Measurements from ENCODE around the gene PTPRK. TPM values are rescaled to one million over a fixed set of nuclear protein-coding genes. Genes with fewer than 3 reads are reported as not detected.

PTPRK gene
- total RNA-seq, 1 donor from 2014 or later: 25.9 TPM

DNA sequence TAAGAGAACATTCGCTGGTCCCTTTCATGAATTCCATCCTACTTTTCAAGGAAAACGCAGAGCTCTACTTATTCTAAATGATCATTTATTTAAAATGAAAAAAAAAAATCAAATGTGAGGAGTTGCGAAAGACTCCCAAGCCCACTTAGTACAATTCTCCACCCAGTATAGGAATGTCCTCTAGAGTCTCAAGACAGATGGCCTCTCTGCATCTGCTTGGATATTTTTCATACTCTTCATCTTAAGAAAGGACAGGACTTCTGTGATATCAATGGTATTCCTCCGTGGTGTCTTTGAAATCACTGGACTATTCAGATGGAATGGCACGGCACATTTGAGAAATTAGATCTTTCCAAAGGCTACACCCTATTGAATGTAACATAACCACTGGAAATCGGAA is 107.1 kb downstream of the PTPRK start:
- no peak for DNase-seq (ENCODE audit: low spot score)
- no peak for ATAC-seq
- intact Hi-C loops (cut with DNase I): no loop called here

- no peak for DNase-seq (ENCODE audit: low spot score)
- no peak for ATAC-seq
- intact Hi-C loops (cut with DNase I): no loop called here
These were observed 107.7 kb downstream of the PTPRK start for GRCh38 chr6:128412680-128413079.

GRCh38 chr6:128410584-128410983 is 109.8 kb downstream of the PTPRK start:
- no peak for ATAC-seq
- DNase-seq (ENCODE audit: low spot score): no peak
- intact Hi-C loops (cut with DNase I): no loop called here

DNA sequence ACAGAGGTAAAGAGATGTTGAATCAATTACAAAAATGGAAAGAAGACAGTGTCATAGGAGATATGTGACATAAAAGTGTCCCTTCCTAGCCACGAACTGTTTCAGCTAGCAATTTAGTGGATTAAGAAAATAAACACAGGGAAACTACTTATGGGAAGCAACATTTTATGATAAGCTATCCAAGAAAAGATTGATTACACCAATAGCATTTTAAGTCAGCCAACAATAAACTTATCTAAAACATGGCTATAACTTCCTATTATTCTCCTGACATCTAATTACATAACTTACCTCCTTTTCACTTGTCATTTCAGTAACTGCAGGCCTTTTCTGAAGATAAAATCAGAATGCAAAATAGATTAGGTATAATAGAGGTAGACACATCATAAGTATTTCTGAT is 111.4 kb downstream of the PTPRK start:
- no peak for DNase-seq (ENCODE audit: low spot score)
- ATAC-seq: no peak
- intact Hi-C loops (cut with DNase I): no loop called here

GRCh38 chr6:128406453-128406852 is 113.9 kb downstream of the PTPRK start:
- DNase-seq (ENCODE audit: low spot score): no peak
- no peak for ATAC-seq
- intact Hi-C loops (cut with DNase I): no loop called here

- intact Hi-C loops (cut with DNase I): no loop called here
- ATAC-seq: no peak
- DNase-seq (ENCODE audit: low spot score): no peak
These were observed 116.6 kb downstream of the PTPRK start for GRCh38 chr6:128403618-128404444.

DNA sequence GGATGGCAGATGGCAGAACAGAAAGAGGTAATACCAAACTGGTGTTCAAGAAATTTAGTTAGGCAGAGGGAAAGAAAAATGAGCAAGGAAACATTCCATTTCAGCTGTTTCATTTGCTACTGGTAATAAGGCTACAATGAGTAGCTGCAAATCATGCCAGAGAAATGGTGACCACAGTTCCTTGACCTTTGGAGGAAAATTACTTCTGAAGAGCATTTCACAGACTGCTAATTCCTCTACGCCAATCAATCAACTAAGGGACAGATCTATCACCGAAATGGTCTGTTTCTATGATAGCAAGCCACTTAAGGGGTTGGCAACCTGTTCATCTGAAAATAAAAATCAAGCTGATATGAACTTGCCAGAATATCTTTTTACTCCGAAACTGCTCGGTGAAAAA is 119.5 kb downstream of the PTPRK start:
- intact Hi-C loops (cut with DNase I): no loop called here
- ATAC-seq (no peak), DNase-seq (ENCODE audit: low spot score) (no peak)

- DNase-seq (ENCODE audit: low spot score) (no peak), ATAC-seq (no peak)
- intact Hi-C loops (cut with DNase I): no loop called here
These were observed 122.4 kb downstream of the PTPRK start for GRCh38 chr6:128397996-128398395.

GRCh38 chr6:128395596-128395995 is 124.8 kb downstream of the PTPRK start:
- intact Hi-C loops (cut with DNase I): no loop called here
- ATAC-seq (no peak), DNase-seq (ENCODE audit: low spot score) (no peak)

GRCh38 chr6:128395188-128395587 is 125.2 kb downstream of the PTPRK start:
- ATAC-seq: no peak
- DNase-seq (ENCODE audit: low spot score): no peak
- intact Hi-C loops (cut with DNase I): no loop called here

DNA sequence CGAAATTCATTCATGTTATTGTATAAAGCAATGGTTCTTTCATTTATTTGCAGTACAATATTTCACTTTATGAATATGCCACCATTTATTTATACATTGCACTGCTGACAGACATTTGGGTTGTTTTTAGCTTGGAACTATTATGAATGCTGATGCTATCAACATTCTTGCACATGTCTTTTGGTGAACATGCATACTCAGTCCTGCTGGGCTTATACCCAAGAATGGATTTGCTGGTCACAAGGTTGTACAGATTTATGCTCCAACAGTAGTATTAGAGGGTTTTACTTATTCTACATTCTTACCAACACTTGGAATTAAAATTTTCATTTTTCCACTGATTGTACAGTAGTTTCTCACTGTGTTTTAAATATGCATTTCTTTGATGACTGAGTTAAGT is 126.2 kb downstream of the PTPRK start:
- DNase-seq (ENCODE audit: low spot score) (no peak), ATAC-seq (no peak)
- intact Hi-C loops (cut with DNase I): no loop called here

DNA sequence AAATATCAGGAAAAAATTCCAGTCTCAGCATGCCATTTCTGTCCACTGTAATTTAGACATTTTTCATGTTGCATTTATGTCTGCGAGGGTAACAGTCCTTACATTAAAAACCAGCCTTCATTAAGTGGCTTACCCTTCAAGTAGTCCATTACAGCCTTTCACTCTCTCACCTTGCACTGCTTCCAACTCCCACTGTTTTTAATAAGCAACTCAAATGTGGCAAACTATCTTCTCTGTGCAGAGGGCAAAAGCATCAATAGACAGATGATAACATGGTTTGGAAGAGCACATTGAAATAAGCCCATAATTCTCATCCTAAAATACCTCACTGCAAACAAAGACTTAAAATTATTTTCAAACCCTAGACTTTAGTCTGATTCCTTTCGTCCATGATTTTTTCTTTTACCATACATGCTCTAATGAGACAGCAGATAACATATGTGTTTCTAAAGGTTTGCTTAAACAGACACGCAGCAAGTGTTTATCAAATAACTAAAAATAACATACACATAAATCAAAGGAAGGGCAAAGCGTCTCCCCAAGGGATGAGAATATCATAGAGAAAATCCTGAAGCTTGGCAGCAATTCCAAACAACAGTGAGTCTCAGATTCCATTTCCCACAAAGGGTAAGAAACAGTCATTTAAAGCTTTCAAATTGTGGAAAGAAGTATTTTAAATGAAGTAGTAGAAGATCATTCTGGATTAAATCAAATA is 130.4 kb downstream of the PTPRK start:
- intact Hi-C loops (cut with DNase I): no loop called here
- DNase-seq (ENCODE audit: low spot score) (no peak), ATAC-seq (no peak)

GRCh38 chr6:128388380-128388779 is 132.0 kb downstream of the PTPRK start:
- DNase-seq (ENCODE audit: low spot score) (no peak), ATAC-seq (no peak)
- intact Hi-C loops (cut with DNase I): no loop called here

DNA sequence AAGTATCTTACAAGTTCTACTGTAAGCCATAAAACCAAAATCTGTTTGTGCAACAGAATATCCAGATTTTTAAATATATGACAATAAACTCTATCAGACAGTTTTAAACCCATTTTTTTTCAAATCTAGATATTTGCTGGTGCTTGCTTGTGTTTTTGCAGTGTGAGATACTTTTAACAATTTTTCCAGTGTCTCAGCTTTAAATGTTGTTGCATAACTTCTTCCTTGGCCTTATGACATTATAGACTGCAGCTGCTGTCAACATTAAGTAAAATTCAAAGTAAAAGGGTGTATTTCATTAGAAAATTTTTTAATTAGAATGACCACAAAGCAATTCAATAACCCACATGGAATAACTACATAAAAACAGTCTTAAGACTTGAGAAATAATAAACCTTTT is 139.5 kb downstream of the PTPRK start:
- ATAC-seq (no peak), DNase-seq (ENCODE audit: low spot score) (no peak)
- intact Hi-C loops (cut with DNase I): no loop called here

DNA sequence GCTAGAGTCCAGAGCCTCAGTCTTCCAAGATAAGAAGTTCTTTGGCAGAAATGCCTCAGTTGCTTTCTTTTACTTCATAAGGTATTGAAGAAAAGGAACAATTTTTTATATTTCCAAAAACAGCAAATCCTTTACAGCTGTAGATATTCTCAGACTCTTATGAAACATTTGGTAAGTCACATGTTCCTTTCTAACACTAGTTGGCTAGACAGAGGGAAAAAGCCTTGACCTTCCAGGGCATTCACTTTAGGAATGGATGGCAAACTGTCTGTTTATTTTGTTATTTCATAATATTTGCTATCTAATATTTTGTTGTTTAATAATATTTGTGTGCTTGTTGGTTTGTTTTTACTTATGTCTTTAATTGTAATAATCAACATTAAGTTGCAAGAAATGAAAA is 140.8 kb downstream of the PTPRK start:
- ATAC-seq (peak; percentile 62), DNase-seq (ENCODE audit: low spot score) (no peak)
- intact Hi-C loops (cut with DNase I): no loop called here

DNA sequence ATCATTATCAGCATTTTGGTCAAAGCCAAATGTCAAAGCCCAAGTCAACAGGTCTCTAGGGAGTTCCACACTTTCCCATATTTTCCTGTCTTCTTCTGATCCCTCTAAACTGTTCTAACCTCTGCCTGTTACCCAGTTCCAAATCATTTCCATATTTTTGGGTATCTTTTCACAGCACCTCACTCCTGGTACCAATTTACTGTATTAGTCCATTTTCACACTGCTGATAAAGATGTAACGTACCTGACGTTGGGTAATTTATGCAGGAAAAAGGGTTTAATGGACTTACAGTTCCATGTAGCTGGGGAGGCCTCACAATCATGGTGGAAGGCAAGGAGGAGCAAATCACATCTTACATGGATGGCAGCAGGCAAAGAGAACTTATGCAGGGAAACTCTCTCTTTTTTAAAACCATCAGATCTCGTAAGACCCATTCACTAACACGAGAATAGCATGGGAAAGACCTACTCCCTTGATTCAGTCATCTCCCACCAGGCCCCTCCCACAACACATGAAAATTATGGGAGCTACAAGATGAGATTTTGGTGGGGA is 143.4 kb downstream of the PTPRK start:
- intact Hi-C loops (cut with DNase I): no loop called here
- no peak for DNase-seq (ENCODE audit: low spot score)
- no peak for ATAC-seq

- intact Hi-C loops (cut with DNase I): no loop called here
- DNase-seq (ENCODE audit: low spot score): no peak
- ATAC-seq: no peak
These were observed 149.3 kb downstream of the PTPRK start for GRCh38 chr6:128371136-128371535.

DNA sequence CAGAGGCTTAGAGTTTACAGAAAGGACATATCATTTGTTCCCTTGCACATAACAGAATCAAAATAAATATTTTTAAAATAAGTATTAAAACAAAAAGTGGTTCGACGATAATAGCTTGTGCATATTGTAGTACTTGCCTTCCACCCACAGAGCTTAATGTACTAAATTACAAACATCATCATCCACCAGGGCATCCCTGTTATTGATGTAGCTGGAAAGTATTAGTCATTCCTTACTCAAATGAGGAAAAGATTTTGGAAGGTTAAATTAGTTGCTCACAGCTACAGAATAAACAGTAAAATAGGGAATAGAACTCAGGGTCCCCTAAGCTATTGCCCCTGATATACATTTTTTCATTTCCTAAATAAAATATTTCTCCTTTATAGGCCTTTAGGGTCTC is 150.3 kb downstream of the PTPRK start:
- ATAC-seq (peak; percentile 81), DNase-seq (ENCODE audit: low spot score) (no peak)
- intact Hi-C loops (cut with DNase I): no loop called here

DNA sequence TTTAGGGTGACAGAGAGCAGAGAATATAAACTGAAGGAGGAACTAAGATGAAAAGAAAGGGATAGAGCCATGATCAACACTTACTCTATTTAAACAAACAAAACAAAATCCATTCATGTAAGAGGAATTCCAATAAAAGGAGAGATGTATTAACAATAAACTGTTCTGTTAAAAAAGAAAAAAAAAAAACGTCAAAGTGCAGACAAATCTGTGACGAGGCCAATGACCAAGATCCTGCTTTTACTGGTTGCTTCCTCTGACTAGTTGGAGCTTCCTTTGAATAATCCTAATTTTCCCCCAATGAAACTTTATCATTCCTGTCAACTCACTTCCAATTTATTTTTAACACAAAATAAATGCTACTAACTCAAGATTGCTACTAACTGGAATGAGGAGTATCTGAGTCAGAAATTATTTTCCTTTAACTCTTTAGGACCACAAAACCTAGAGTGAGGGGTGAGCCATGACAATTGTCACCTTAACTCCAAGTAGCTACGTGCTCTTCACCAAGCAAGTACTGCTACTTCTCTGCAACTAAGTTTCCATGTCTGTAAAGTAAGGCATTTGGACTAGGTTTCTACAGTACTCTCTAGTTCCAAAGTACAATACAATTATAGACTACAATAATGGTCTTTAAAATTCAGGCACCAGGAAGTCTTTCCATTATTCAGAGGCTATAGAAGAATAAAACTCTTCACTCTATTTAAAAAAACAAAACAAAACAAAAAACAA is 152.0 kb downstream of the PTPRK start:
- DNase-seq (ENCODE audit: low spot score) (no peak), ATAC-seq (no peak)
- intact Hi-C loops (cut with DNase I): no loop called here

DNA sequence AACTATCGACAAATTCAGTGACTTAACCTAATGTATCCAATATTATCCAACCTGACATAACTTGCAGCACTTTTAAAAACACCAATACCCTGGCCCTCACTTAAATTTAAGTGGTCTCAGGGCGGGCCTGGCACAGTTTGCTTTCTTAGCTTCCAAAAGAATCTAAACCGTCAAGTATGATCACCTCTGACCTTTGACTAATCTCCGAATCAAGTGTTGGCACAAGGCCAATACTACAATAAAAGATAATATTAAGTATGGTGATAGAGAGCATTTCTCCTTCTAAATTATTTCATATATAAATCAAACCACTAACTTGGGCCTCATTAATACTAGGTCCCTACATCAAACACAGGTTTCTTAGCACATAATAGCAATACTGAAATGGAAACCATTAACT is 153.0 kb downstream of the PTPRK start:
- intact Hi-C loops (cut with DNase I): no loop called here
- DNase-seq (ENCODE audit: low spot score) (no peak), ATAC-seq (no peak)

Data from sciatic nerve (tissue), 2 donors.